A549 treated with AZD9567 at 1 μM for 4 hours (cell line): ENCODE data around the gene CLIP2. TPM values are rescaled to one million over a fixed set of nuclear protein-coding genes. Genes with fewer than 3 reads are reported as not detected.

Source experiments
- total RNA-seq: library from RNA; stranded (reverse); fragments of 200-300 nt; extraction: Qiagen RNA extraction; gene quantifications from 5 replicates; pipeline ENCODE4 v1.2.3, GENCODE V29; 2022; ENCODE audit not compliant: insufficient read depth

Gene CLIP2
- 15.3 to 16.6 TPM (median 16.0 TPM) in 5 replicates for total RNA-seq

DNA sequence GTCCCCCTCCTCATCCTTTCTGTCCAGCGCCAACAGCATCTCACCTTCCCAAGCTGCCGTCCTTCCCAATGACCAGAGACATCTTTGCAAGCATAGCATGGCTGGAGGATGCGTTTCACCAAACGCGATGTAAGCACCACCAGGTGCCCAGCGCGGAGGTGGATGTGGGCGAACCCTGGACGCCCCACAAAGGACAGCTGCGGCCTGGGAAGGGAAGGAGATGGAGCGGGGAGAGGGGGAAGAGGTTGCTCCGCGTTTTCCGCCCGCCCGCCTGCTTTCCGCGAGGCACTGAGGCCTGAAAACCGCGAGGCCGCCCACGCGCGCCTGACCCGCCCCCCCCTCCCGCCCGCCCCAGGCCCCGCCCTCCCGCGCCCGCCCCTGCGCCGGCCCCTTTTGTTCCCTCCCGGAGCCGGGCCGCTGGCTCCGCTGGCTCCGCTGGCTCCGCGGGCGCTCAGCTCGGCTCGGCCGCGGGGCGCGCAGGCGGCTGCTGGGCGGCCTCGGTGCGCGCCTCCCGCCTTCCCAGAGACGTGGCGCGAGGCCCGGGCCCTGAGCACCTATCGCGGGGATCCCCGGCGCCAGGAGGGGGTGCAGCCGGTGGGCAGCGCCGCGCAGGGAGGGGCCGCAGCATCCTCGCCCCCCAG lies at the start of gene CLIP2:
Gene CLIP2, plus strand, starts transcription at position 390 of the 641 bp plus-strand sequence. CDS start 28,140 bp downstream, outside the sequence.

DNA sequence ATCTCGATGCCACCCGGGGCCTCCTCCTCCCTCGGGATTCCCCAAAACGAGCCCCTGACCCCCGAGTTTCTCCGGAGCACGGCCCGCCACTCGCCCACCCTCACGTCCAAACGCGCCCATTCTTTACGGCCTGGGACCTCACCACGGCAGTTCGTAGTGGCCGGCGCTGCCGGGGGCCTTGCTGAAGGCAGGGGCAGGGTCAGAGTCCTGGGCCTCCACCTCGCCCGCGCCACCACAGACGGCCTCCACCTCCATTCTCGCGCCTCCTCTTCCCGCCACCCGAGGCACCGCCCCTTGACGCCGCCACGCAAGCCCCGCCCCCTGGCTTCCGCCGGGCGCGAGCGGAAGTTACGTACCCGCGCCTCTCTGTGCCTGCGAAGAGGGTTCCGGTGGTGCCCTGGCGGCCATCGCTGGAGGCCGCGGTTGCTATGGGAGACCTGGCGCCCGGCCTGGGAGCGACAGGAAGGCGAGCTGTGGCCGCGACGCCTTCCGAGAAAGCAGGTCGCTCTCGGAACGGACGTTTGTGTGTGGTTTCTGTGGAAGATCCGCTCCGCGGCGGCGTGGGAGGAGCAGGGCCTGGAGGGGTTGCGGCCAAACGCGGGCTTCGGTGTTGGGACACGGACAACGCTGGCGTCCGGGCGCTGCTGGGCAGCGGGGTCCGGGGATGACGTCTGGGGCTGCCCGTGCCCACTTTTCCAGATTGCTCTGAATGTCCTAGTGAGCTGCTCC lies 34.9 kb upstream of the CLIP2 start, which contains the start of gene RFC2:
Gene RFC2, minus strand, starts transcription at position 271 of the 729 bp plus-strand sequence. Its CDS starts 16 bp downstream, at position 255.

DNA sequence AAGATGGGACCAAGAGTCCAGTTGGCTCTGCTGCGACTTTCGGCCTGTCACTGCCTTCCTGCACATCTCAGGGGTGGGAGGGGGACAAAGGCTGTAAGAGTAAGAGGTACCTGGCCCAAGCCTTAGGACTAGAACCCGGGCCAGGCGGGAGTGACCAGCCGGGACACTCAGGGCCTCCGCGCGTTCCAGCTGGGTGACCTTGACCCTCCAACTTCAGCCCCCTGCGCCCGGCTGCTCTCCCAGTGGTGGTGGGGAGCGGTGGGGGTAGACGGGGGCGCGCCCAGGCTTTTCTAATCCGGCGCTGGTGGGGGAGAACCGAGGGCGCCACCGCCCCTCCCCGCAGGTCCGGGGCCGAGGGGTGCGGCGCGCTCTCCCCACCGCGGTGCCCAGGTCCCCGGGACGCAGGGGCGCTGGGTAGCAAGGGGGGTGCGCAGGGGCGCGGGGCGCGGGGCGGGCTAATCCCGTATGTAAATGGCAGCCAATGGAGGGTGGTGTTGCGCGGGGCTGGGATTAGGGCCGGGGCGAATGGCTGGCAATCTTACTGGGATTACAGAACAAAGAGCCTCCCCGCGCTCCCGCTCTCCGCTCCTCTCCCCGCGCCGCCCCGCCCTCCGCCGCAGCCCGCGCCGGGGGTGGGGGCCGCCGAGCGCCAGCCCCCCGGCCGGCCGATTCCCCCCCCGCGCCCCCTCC lies 164.3 kb downstream of the CLIP2 start, which contains the start of gene GTF2IRD1:
Gene GTF2IRD1, plus strand, starts transcription at position 585 of the 690 bp plus-strand sequence. CDS start 54,175 bp downstream, outside the sequence.

Other genes with a start within 250 kb of the CLIP2 start
- 29.0 to 32.0 TPM (median 30.6 TPM) in 5 replicates for gene LIMK1, start 205.6 kb upstream of the CLIP2 start, total RNA-seq
- gene EIF4H, start 115.1 kb upstream of the CLIP2 start, total RNA-seq = 293 to 347 TPM (median 303 TPM) in 5 replicates
- gene LAT2, start 79.4 kb upstream of the CLIP2 start, total RNA-seq = 0.48 to 3.3 TPM (median 0.87 TPM) in 5 replicates
- gene RFC2, start 35.0 kb upstream of the CLIP2 start, total RNA-seq = 53.8 to 69.4 TPM (median 56.7 TPM) in 5 replicates
- gene GTF2IRD1, start 164.5 kb downstream of the CLIP2 start, total RNA-seq = 15.3 to 19.6 TPM (median 15.9 TPM) in 5 replicates